Neural cell (in vitro differentiated cells): ENCODE data around the gene NR4A2. TPM values are rescaled to one million over a fixed set of nuclear protein-coding genes. Genes with fewer than 3 reads are reported as not detected.

Experiments
- H2AFZ ChIP-seq: fragments of 200-600, 300-800 bp; sonication (generic), shearing (Covaris generic); 2 replicates; pipeline ENCODE4 v1.6.0; 2014; ENCODE audit warnings: low read depth, mild to moderate bottlenecking, antibody characterized with exemption, low read length, moderate library complexity
- H3F3A ChIP-seq: fragments of 200-600 bp; shearing (Covaris generic); 2 replicates; pipeline ENCODE4 v1.6.1; 2016; ENCODE audit warnings: mild to moderate bottlenecking, moderate library complexity, mixed read lengths, antibody characterized with exemption, low read length; ENCODE audit not compliant: insufficient read depth, poor library complexity, severe bottlenecking
- H3K27ac ChIP-seq: fragments of 200-600, 300-800 bp; sonication (generic), shearing (Covaris generic); 2 replicates; pipeline ENCODE4 v1.5.1; 2014; ENCODE audit warnings: mild to moderate bottlenecking, low read length, moderate library complexity
- H3K27me3 ChIP-seq: fragments of 300-800, 200-600 bp; sonication (generic), shearing (Covaris generic); 2 replicates; pipeline ENCODE4 v1.6.0; 2014; ENCODE audit warnings: mild to moderate bottlenecking, low read depth, low read length, moderate library complexity; ENCODE audit not compliant: insufficient read depth
- H3K36me3 ChIP-seq: fragments of 300-800, 200-600 bp; sonication (generic), shearing (Covaris generic); 2 replicates; pipeline ENCODE4 v1.5.1; 2014; ENCODE audit warnings: mild to moderate bottlenecking, antibody characterized with exemption, low read length, moderate library complexity; ENCODE audit not compliant: insufficient read depth
- H3K4me2 ChIP-seq: fragments of 300-800, 200-600 bp; sonication (generic), shearing (Covaris generic); 2 replicates; pipeline ENCODE4 v1.6.0; 2014; ENCODE audit warnings: mild to moderate bottlenecking, low read length
- H3K4me3 ChIP-seq: fragments of 300-800, 200-600 bp; sonication (generic), shearing (Covaris generic); 2 replicates; pipeline ENCODE4 v1.5.1; 2014; ENCODE audit warnings: mild to moderate bottlenecking, low read length, moderate library complexity
- H3K79me2 ChIP-seq: fragments of 200-600 bp; shearing (Covaris generic); replicated peaks from 2 replicates; pipeline ENCODE4 v1.6.0; 2014; ENCODE audit warnings: mild to moderate bottlenecking, low read length, moderate library complexity; ENCODE audit not compliant: insufficient read depth
- H3K9ac ChIP-seq: fragments of 300-800, 200-600 bp; sonication (generic), shearing (Covaris generic); 2 replicates; pipeline ENCODE4 v1.6.1; 2016; ENCODE audit warnings: mild to moderate bottlenecking, low read length, mixed read lengths
- H3K9me2 ChIP-seq: fragments of 200-600 bp; shearing (Covaris generic); 2 replicates; pipeline ENCODE4 v1.6.1; 2016; ENCODE audit warnings: mild to moderate bottlenecking, low read length, mixed read lengths; ENCODE audit not compliant: insufficient read depth
- H3K9me3 ChIP-seq: fragments of 200-600, 300-800 bp; sonication (generic), shearing (Covaris generic); 2 replicates; pipeline ENCODE4 v1.6.1; 2016; ENCODE audit warnings: mild to moderate bottlenecking, mixed run types, low read length, moderate library complexity, mixed read lengths
- H4K20me1 ChIP-seq: fragments of 200-600 bp; shearing (Covaris generic); 2 replicates; pipeline ENCODE4 v1.6.1; 2016; ENCODE audit warnings: mild to moderate bottlenecking, mixed run types; ENCODE audit not compliant: insufficient read depth
- CTCF ChIP-seq: fragments of 450-650 bp; IDR thresholded peaks from 2 replicates; pipeline ENCODE4 v1.5.1; 2014; ENCODE audit warnings: antibody characterized with exemption, mild to moderate bottlenecking, moderate library complexity; ENCODE audit not compliant: poor library complexity, severe bottlenecking
- EP300 ChIP-seq: fragments of 450-650 bp; conservative IDR thresholded peaks from 2 replicates; pipeline ENCODE4 v1.6.1; 2014; ENCODE audit warnings: antibody characterized with exemption, mild to moderate bottlenecking, moderate library complexity; ENCODE audit not compliant: poor library complexity, severe bottlenecking
- EZH2 ChIP-seq: fragments of 200-600, 300-800 bp; shearing (Covaris generic), sonication (generic); IDR thresholded peaks from 2 replicates; pipeline ENCODE4 v1.6.1; 2014; ENCODE audit warnings: antibody characterized with exemption, low read length, borderline replicate concordance, mild to moderate bottlenecking; ENCODE audit not compliant: insufficient read depth, poor library complexity, severe bottlenecking
- MXI1 ChIP-seq: fragments of 450-650 bp; conservative IDR thresholded peaks from 2 replicates; pipeline ENCODE4 v1.6.1; 2014; ENCODE audit warnings: antibody characterized with exemption, mild to moderate bottlenecking; ENCODE audit not compliant: poor library complexity, severe bottlenecking
- POLR2AphosphoS5 ChIP-seq: IDR thresholded peaks from 2 replicates; pipeline ENCODE4 v1.6.1; 2012
- RAD21 ChIP-seq: fragments of 450-650 bp; conservative IDR thresholded peaks from 2 replicates; pipeline ENCODE4 v1.6.1; 2014; ENCODE audit warnings: antibody characterized with exemption, mild to moderate bottlenecking, moderate library complexity
- REST ChIP-seq: IDR thresholded peaks from 2 replicates; pipeline ENCODE4 v1.6.1; 2012; ENCODE audit warnings: borderline replicate concordance
- SMC3 ChIP-seq: fragments of 450-650 bp; conservative IDR thresholded peaks from 2 replicates; pipeline ENCODE4 v1.6.1; 2014; ENCODE audit warnings: antibody characterized with exemption, mild to moderate bottlenecking, moderate library complexity; ENCODE audit not compliant: poor library complexity
- TAF1 ChIP-seq: IDR thresholded peaks from 2 replicates; pipeline ENCODE4 v1.6.1; 2012; ENCODE audit warnings: low read depth
- polyA plus RNA-seq: library from polyadenylated mRNA; depleted of rRNA; stranded (reverse); fragments of >200 nt; gene quantifications from 2 replicates; pipeline ENCODE4 v1.2.3, GENCODE V29; 2014

Gene NR4A2
- polyA plus RNA-seq, 1 donor from 2014 or later = 0.48 TPM

DNA sequence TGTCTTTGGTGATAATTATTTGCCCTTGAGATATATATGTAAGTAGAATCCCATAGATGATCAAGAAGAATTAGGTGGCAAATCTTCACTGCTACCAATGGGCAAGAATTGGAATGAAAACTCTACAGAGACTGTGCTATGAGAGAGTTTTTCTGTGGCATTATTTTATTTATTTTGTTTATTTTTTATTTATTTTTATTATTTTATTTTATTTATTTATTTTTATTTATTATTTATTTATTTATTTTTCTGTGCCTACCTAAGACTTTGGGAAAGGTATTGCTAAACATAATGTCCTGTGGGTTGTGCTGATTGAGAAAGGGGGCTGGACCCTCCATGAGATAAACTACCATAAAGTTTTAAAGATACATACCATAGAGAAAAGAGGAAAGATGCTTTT is 16.6 kb upstream of the NR4A2 start:
- peaks cover 8% of the 10 kb centered on the region for H3K27me3 ChIP-seq
- H3K27ac ChIP-seq = no peak overlapping the region
- no peaks in the 10 kb centered on the region for H3K79me2 ChIP-seq
- H3K9ac ChIP-seq = no peak overlapping the region
- no peak overlapping the region for H3K4me2 ChIP-seq
- no peaks in the 10 kb centered on the region for H3K9me2 ChIP-seq
- H3K9me3 ChIP-seq = no peaks in the 10 kb centered on the region
- no peak overlapping the region for H2AFZ ChIP-seq
- H3K36me3 ChIP-seq = no peaks in the 10 kb centered on the region
- TF ChIP-seq SMC3 (no peak), EP300 (no peak), TAF1 (no peak), MXI1 (no peak), EZH2 (no peak), REST (no peak), POLR2AphosphoS5 (no peak)
- no peaks in the 10 kb centered on the region for H4K20me1 ChIP-seq
- no peak overlapping the region for H3K4me3 ChIP-seq
- no peaks in the 10 kb centered on the region for H3F3A ChIP-seq

DNA sequence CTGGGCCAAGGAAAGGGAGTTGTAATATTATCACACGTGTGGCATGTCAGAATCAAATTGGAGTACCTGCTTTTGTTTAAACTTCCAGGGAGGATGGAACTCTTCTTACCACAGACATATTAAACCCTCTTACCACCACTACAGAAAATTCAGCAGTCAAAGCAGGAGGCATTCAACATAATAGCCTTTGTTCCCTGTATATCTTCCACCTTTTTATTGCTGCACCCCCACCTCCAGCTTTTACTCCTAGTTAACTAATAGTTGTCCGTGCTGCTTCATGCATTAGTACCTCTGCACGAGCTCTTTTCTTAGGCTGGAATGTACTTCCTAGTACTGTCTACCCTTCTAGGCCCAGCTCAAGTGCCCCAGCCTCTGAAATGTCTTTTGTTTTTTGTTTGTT is 14.9 kb upstream of the NR4A2 start:
- Histone ChIP-seq H3K27me3 (peaks cover 17% of the 10 kb centered on the region), H3K9ac (no peak overlapping the region), H2AFZ (no peak overlapping the region), H3K9me2 (no peaks in the 10 kb centered on the region), H3K27ac (no peak overlapping the region), H3K4me2 (no peak overlapping the region), H3K79me2 (no peaks in the 10 kb centered on the region), H3K4me3 (no peak overlapping the region), H4K20me1 (no peaks in the 10 kb centered on the region), H3K9me3 (no peaks in the 10 kb centered on the region), H3K36me3 (no peaks in the 10 kb centered on the region), H3F3A (no peaks in the 10 kb centered on the region)
- TF ChIP-seq MXI1 (no peak), EZH2 (no peak), SMC3 (no peak), RAD21 (no peak), TAF1 (no peak), EP300 (no peak), REST (no peak), POLR2AphosphoS5 (no peak), CTCF (no peak)
